NCI-H146 treated with DMSO at 0.1 percent for 48 hours (cell line): ENCODE data around the gene MRPS27.
"Not testable (repeated sequence)": the region's sequence is repeated elsewhere in the genome, so short reads cannot be mapped to it uniquely, and the experiment has no call there.

Source experiments
- DNase-seq: peaks from one replicate; lab custom pipeline; 2025; ENCODE audit not compliant: unreplicated experiment; lab: John Stamatoyannopoulos, UW

The MRPS27 gene

DNA sequence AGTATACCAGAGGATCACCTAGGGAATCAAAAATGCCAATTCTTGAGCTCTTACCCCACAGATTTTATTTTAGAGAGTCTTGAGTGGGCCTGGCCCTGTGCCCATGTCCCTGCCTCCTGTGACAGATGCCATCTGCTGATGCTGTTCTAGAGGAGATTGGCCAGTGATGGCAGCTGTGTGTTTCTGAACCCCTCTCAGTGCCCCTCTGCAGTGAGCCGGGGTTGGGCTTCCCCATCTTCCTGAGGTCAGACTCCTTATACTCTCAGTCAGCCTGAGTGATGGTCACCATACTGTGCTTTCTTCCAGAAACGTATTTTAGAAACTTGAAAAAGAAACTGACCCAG is 6.2 kb upstream of the MRPS27 start:
- DNase-seq = no peak

DNA sequence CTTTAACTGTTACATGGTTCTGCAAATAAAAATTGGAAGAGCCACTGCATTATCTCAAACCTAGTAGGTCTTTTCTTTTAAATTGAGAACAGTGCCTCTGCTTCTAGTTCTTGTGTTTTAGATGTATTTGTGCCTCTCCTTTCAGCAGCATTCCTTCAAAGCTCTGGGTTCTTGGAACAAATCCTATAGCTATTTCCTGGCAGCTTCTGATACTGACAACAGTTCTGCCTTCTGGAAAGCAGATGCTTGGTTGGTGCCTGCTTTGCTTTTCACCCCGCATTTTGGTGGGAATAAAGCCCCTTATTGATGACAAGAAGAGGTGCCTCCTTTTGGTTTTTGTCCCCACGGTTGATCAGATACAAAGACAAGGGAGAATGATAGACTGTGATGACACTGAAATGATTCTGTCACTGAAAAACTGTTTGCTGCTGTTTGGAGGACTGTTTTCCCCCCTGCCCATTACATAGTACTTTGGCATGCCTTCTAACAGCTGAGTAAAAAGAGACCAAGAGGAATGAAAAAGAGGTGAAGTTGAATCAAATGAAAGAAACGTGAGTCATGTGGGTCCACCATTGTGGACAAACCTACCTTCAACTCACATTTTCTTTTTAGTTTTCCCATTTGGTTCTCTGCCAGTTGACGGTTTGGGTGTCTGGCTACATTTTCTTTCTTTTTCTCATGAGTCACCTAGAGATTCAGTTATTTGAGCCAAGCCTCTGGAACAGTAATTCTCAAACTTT is 5.7 kb upstream of the MRPS27 start:
- no peak for DNase-seq

DNA sequence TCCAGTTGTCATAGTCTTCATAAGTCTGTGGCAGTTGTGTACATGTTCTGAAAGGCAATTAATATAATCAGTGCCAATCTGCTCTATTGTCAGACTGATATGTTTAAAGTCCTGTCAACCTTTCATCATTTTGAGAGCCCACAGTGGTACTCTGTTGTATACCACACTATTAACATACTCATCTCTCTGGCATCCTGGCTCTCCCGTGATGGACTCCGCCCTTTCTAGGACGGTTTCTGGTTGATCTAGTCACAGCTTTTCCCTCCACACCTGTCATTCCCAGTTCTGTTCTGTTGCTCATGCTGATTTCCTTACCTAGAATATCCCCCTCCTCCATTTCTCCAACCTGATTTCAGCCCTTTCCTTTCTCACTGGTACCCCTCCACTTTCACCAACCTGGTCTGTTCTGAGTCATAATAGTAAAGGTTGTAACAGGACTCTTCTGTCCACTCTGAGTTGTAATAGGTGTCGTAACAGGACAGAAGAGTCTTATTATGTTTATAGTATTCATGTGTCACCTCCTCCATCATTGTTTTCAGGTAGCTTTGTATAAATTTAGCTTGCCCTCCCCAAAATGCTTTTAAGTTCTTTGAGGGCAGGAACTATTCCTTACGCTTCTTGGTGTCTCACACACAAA is 4.3 kb upstream of the MRPS27 start:
- DNase-seq = no peak

DNA sequence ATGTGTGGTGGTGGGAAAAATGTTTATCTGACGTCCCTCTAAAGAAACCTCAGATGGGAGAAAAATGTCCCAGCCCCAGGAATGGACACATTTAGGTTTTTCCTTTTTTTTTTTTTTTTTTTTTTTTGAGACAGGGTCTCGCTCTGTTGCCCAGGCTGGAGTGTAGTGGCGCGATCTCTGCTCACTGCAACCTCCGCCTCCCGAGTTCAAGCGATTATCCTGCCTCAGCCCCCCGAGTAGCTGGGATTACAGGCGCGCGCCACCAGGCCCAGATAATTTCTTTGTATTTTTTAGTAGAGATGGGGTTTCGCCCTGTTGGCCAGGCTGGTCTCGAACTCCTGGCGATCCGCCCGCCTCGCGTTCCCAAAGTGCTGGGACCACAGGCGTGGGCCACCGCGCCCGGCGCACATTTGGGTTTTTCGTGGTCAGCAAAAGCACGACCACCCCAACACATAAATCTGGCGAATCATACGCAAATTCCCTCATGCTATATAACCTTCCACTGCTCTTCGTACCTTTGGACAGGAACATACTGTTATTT is 535 bp downstream of the MRPS27 start:
- not testable (repeated sequence) for DNase-seq

DNA sequence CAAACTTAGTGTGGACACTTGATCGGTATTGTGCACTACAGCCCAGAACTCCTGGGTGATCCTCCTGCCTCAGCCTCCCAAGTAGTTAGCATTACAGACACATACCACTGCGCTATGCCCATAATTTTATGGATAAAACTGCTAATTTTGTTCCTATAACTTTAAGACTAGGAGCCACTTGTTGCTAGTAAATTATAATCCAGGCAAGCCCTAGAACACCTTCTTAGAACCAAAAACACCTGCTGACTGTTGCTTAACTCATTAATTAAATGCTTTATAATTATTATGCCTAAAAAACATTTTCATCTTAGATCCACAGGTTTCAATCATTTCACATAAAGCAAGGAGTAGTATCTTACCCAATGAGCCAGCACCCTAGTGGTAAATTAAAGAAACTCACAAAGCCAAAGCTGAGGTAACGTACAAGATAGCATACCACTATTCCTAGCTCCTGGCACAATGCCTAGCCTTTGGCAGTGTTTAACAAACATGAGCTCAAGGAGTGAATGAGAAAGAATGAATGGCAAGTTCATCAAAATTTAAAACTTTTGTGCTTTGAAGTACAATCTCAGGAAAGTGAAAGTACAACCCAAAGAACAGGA is 5.4 kb downstream of the MRPS27 start:
- DNase-seq = no peak

DNA sequence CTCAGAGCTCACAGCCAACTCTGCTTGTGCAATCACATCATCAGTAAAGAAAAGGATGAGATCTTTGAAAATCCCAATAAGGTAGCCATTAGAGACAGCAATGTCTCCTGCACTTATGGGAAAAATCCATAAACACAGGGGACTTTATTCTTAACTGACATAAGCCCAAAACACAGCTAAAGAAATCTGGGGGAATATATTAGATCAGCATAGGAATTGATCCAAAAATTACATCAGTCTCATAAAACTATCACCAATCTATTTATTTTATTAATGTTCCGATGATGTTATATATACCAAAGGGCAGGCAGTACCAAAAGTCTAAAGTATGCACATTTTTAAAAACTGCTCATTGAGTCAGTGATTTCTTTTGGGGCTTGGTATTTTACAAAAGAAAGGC is 6.9 kb downstream of the MRPS27 start:
- DNase-seq = no peak

DNA sequence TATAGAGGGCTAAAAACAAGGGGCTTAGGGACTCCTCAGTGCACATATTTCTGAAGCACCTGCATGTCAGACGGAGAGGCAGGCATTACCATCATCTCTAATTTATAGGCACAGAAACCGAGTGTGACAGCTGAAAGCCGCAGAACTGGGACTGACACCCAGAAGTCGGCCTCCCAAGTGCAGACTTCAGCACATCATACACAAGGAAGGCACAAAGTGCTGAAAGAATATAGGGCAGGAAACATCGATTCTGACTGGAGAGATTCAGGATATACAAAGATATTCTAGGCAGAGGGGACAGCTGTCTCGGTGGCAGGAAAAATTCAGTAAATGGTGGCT is 11.2 kb downstream of the MRPS27 start:
- DNase-seq = no peak

DNA sequence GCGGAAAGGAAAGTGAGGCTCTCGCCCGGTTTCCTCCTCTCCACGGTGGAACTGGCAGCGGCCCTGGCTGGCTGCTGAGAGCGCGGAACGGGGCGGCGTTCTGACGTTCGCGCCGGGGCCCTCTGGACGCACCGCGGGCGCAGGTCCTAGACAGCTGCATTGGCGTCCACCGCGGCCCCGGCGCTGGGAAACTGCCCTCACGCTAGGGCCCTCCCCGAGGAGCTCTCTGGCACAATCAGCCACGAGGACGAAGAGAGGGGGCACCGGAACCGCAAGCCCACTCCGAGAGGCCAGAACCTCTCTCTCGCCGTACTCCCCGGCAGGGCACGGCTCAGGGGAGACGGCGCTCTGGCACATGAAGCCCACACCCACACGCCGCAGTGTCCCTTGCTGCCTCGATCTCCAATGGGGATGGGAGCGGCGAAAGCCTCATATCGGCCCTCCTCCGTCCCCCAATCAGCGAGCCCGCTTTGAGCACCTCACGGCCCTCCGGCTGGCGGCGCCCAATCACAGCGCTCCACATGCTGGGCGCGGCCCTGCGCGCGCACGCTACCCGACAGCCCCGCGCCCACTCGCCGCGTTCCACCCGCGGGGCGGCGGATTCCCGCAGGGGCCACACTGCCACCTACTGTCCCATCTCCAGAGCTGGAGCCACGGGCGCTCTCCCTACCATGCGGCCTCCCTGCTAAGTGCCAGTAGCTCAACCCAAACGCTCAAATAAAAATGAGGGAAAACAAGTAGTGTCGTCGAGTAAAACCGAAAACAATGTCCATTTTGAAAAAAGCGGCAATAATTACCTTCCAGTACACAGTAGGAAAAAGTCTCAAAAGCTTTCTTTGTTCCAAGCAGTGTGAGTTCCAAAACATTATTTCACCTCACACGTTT is 11.8 kb downstream of the MRPS27 start:
- peak; percentile 91 for DNase-seq

DNA sequence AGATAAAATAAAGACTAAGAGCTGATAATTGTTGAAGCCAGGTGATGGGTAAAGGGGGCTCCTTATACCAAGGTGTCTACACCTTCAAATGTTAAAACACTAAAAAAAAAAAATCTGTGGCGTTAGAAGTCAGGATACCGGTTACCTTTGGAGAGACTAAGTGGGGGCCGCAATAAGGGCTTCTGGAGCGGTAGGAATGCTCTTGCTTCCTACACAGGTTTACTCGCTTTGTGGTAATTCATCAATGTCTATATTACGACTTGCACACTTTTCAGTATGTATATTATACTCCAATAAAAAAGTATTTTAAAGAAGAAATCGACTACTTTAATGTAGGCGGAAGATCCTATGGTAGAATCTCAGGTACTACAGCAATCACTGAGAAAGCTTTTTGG is 12.5 kb downstream of the MRPS27 start:
- DNase-seq = peak; percentile 24

DNA sequence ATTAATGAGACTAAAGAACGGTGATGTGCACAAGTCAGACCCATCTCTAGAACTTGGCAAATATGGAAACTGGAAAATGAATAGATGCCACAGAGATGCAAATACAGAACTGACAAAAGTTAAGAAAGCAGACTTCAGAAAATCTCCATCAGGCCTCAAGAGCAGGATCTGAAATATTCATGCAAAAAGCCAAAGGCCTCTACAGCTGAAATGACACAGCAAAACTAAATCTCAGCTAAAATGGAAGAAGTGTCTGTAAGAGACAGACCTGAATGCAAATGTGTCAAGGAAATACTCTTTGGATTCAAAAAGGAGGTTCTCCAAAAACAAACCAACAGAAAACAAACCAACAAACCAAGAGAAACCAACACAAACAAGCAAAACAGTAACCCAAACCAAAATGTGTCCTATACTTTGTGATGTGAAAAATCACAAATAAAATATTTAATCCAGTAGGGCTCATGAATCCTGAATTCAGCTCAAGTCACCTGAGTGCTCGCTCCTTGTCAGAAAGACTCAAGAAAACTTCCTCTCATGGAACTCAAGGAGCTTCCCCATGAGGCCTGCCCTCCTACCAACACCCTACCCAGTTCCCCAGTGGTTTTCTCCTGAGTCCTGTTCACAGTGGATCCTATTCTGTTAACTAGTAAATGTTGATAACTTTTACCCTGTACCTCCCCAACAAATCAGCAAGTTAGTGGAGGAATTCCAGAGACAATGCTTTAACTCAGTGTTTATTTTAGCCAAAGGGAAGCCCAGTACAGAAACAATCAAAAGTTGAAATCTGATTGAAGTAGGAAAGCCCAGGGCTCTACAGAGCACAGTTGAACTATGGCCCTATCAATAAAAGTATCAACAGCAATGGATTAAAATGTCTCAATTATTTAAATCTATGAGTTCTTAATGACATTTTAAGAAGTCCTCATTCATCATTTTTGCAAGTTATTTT is 14.6 kb downstream of the MRPS27 start:
- DNase-seq = no peak

DNA sequence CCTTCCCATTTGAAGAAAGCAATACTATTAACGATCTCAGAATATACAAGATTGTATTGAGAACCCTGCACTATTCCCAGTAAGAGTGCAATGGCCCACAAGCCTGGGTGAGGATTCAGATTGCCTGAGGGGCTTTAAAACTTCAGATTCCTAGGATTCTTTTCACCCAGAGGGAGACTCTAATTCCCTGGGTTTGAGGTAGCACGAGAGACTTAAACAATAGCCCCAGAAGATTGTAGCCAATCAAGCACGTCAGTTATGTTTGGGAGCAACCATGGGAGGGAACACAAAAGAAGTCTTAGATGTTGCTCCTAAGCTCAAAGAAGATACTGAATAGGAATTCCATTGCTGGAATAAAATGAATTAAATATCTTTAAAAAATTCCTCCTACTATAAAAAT is 17.9 kb downstream of the MRPS27 start:
- DNase-seq = no peak

DNA sequence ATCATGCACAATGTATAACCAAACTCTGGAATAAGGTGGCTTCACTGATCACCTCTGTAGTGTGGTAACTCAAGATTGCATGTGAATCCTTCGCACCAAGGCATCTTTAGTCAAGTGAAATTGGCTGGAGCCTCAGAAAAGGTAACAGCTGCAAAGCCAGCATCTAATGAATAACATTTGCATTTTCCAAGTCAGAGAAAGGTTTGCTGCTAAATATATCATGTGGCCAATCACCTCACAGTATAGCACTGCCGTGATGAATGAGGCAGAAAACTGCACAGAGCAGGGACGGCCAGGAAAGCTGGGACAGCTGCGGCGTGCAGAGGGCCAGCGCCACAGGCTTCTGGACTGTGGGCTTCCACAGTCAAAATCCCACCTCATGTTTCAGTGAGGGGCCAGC is 18.5 kb downstream of the MRPS27 start:
- DNase-seq = no peak

DNA sequence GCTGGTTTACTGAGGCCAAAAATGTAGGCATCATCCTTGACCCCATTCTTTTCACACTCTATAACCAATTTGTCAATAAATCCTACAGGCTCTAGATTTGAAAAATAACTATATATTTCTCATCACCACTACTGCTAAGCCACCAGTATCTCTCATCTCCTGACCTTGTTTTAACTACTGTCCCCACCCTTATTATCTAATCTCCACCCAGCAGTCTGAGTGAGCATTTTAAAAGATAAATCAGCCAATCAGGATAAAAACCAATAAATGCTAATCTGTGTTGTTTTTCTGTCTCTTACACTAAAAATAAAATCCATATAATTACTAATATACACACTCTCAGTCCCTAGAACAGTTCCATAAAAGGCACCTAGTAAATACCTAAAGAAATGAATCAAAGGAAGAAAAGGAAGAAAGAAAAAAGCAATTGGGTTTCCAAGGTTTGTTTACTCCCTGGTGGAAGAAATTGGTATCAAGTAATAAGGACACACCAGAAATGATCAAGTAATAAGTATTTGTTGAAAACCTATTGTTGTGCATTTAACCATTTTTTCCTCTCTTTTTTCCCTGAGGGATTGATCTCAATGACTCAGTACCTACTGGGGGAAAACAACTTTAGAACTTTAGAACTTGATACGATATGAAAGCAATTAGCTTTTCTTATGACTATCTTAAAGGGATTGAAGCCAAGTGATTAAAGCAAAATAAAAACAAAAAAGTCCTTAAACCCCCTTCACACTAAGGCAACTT is 19.3 kb downstream of the MRPS27 start:
- no peak for DNase-seq

DNA sequence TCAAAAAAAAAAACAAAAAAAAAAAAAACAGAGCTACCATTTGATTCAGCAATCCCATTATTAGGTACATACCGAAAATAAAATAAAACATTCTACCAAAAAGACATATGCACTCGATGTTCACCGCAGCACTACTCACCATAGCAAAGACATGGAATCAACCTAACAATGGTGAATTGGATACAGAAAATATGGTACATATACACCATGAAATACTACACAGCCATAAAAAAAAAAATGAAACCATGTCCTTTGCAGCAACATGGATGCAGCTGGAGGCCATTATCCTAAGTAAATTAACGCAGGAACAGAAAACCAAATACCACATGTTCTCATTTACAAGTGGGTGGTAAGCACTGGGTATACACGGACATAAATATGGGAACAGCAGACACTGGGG is 21.3 kb downstream of the MRPS27 start:
- DNase-seq = no peak

DNA sequence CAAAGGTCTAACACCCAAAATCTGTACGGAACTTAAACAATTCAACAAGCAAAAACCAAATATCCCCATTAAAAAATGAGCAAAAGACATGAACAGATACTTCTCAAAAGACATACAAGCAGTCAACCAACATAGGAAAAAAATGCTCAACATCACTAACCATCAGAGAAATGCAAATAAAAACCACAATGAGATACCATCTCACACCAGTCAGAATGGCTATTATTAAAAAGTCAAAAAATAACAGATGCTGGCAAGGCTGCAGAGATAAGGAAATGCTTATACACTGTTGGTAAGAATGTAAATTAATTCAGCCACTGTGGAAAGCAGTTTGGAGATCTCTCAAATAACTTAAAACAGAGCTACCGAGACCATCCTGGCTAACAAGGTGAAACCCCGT is 21.9 kb downstream of the MRPS27 start:
- DNase-seq = not testable (repeated sequence)

DNA sequence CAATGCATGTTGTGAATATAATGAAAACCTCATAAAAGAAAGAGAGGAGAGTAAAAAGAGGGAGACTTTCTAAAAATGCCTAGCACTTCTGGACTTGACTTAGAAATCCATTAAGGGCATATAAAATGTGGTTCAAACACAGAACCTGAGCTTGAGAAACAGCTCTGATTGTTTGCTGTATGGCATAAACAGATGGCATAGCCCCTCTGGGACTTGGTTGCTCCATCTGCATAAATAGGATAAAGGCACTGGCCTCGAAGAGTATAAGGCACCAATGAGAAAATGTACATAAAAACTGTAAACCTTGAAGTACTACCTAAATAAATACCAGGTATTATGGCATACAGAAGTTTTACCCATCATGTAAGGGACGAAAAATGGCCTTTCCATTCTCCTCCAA is 23.8 kb downstream of the MRPS27 start:
- DNase-seq = no peak

DNA sequence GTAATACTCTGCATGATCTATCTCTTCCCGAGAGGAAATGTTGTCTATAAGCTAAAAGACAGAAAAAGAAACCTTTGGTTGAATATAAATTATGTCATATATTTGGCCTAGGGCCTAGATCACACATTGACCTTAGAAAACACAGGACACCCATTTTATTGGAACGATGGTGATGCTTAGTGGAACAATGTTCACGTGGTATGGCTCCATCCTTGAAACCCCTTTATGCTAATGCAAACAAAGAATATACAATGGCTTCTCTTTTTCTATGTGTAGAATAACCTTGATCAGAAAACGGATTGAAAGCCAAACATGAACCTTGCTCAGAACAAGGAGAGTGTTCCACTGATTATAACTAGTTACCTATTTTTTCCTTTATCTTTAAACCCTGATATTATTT is 24.5 kb downstream of the MRPS27 start:
- DNase-seq = no peak

DNA sequence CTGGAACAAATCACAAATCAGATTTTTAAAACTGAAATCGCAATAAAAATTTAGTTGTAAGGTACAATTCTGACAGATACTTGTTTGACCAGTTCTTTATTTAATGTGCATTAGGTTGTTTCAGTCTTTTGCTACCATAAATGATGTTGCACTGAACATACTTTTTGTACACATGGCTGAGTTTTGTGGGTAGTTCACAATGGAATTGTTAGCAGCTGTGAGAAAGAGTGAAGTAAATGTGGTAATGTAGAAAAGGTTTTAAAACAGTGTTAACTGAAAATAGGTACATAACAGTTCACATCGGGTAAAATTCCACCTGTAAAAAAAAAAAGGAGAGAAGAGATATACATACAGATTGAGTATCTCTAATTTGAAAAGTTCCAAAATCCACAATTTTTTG is 25.6 kb downstream of the MRPS27 start:
- DNase-seq = no peak

DNA sequence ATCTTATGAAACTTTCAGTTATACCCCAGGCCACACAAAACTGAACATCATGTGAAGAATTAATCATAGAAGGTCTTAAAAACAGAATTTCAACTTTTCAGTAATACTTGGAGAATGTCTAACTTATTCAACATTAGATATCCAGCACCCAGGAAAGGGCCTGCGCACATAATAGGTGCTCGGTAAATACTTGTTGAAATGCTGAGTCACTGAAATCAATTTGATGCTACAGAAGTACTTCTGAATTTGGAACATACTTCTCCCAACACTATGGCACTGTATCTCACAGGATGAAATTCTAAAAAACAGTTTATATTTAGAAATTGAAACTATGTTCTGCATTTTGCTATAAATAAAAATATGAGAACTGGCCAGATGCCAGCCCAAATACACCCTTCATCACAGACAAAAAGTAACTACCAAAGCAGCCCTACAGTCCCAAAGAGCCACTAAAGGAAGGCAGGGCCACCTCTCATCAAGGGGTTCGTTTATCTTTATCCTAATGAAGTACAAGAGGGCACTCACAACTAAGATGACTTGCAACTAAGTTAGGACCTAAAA is 26.5 kb downstream of the MRPS27 start:
- DNase-seq = no peak
